Measurements from ENCODE around the gene SORL1-AS1.
A peak's percentile ranks its signal among the peaks of the same experiment; 100 is the strongest.
"Not testable (repeated sequence)": the region's sequence is repeated elsewhere in the genome, so short reads cannot be mapped to it uniquely, and the experiment has no call there.

The SORL1-AS1 gene

GRCh38 chr11:121426476-121427399 lies 26.0 kb downstream of the SORL1-AS1 start:
- DNase-seq: peak; percentile 48

- DNase-seq: no peak
Measured at GRCh38 chr11:121425828-121426227, 26.9 kb downstream of the SORL1-AS1 start.

GRCh38 chr11:121422675-121423074 lies 30.1 kb downstream of the SORL1-AS1 start:
- DNase-seq: peak; percentile 18

- no peak for DNase-seq
Measured at GRCh38 chr11:121421149-121421901, 31.4 kb downstream of the SORL1-AS1 start.

GRCh38 chr11:121420398-121420797 lies 32.4 kb downstream of the SORL1-AS1 start:
- DNase-seq: no peak

- DNase-seq: no peak
Measured at GRCh38 chr11:121419836-121420235, 32.9 kb downstream of the SORL1-AS1 start.

GRCh38 chr11:121418625-121419114 lies 34.1 kb downstream of the SORL1-AS1 start:
- DNase-seq: peak; percentile 88

- no peak for DNase-seq
Measured at GRCh38 chr11:121417607-121418006, 35.2 kb downstream of the SORL1-AS1 start.

- peak; percentile 67 for DNase-seq
Measured at GRCh38 chr11:121417055-121417551, 35.7 kb downstream of the SORL1-AS1 start.

GRCh38 chr11:121415856-121416255 lies 36.9 kb downstream of the SORL1-AS1 start:
- DNase-seq: no peak

GRCh38 chr11:121414141-121414913 lies 38.4 kb downstream of the SORL1-AS1 start:
- DNase-seq: no peak

- DNase-seq: no peak
Measured at GRCh38 chr11:121412711-121413415, 39.9 kb downstream of the SORL1-AS1 start.

GRCh38 chr11:121412000-121412587 lies 40.7 kb downstream of the SORL1-AS1 start:
- no peak for DNase-seq

- DNase-seq: not testable (repeated sequence)
Measured at GRCh38 chr11:121411330-121411729, 41.4 kb downstream of the SORL1-AS1 start.

GRCh38 chr11:121410041-121410440 lies 42.7 kb downstream of the SORL1-AS1 start:
- DNase-seq: not testable (repeated sequence)

- no peak for DNase-seq
Measured at GRCh38 chr11:121408830-121409229, 43.9 kb downstream of the SORL1-AS1 start.

GRCh38 chr11:121406291-121406690 lies 46.5 kb downstream of the SORL1-AS1 start:
- no peak for DNase-seq

- DNase-seq: no peak
Measured at GRCh38 chr11:121405646-121406045, 47.1 kb downstream of the SORL1-AS1 start.

GRCh38 chr11:121394785-121395184 lies 58.0 kb downstream of the SORL1-AS1 start:
- DNase-seq: no peak

GRCh38 chr11:121393855-121394254 lies 58.9 kb downstream of the SORL1-AS1 start:
- no peak for DNase-seq

GRCh38 chr11:121391914-121392313 lies 60.9 kb downstream of the SORL1-AS1 start:
- DNase-seq: no peak

GRCh38 chr11:121389651-121390050 lies 63.1 kb downstream of the SORL1-AS1 start:
- DNase-seq: no peak

All from CD4-positive, alpha-beta T cell treated with Interleukin-12 subunit alpha and Interleukin-12 subunit beta, for 1 hour (primary cell).